GM21367 (cell line): Measurements from ENCODE around the gene BTBD9.
A peak's percentile ranks its signal among the peaks of the same experiment; 100 is the strongest.
"Not testable (repeated sequence)": the region's sequence is repeated elsewhere in the genome, so short reads cannot be mapped to it uniquely, and the experiment has no call there.

Experiments used
- ATAC-seq: cut with Tn5 transposase; IDR thresholded peaks from one replicate; pipeline ENCODE4 v1.9.1; 2021; ENCODE audit not compliant: unreplicated experiment

Gene BTBD9

GRCh38 chr6:38650207-38650752 is 10.6 kb upstream of the BTBD9 start:
- no peak for ATAC-seq

DNA sequence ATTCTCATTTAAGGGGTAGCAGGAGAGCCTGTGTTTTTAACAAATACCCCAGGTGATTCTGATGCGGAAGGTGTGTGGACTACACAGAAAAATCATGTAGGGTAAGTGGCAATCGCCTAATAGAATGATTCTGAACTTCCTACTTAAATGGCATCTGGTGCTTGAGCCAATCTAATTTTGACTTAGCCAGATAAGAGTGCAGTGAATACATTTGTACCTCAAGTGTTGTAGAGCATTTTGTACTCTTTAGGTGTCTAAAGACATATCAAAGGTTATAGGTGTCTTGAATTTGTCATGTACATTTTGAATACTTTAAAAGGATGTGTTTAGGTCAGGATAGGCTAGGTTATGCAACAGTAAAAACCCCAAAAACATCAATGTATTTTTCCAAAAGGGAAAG is 10.0 kb upstream of the BTBD9 start:
- no peak for ATAC-seq

DNA sequence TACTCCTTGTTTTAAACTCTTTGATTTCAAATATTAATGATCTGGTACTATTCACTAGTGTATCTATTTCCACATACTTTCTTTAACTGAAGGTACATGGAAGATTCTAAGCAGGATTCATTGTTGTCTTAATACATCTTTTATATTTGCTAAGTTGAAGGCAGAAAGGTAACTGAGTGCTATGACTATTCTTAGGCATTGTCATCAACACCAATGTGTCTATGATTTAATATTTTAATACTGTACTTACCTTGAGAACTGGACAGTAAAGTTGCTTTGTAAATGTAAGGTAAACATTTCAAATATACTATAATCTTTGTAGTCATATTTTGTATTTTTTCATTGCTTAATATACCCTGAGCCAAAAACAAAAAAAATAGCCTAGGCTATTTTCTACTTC is 8.9 kb upstream of the BTBD9 start:
- no peak for ATAC-seq

GRCh38 chr6:38646166-38646878 is 6.6 kb upstream of the BTBD9 start:
- ATAC-seq: no peak

DNA sequence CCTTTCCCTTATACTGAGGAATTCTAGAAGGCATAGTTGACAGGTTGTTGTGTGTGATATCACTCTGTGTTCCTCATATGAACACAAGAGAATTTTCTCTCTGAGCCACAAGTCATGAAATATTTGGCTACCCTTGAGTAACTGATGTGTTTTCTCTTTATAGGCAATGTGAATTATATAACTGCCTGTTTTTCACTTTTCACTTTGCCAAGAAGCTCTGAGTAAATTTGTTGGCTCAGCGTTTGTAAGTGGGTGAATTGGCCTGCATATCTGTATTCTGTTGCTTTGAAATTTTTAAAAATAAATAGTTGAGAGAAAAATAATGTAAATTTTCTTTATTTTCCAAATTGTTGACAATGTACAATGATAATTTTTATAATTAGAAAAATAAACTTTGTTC is 5.2 kb upstream of the BTBD9 start:
- no peak for ATAC-seq

- ATAC-seq: no peak
Measured at GRCh38 chr6:38640216-38640909, 634 bp upstream of the BTBD9 start.

DNA sequence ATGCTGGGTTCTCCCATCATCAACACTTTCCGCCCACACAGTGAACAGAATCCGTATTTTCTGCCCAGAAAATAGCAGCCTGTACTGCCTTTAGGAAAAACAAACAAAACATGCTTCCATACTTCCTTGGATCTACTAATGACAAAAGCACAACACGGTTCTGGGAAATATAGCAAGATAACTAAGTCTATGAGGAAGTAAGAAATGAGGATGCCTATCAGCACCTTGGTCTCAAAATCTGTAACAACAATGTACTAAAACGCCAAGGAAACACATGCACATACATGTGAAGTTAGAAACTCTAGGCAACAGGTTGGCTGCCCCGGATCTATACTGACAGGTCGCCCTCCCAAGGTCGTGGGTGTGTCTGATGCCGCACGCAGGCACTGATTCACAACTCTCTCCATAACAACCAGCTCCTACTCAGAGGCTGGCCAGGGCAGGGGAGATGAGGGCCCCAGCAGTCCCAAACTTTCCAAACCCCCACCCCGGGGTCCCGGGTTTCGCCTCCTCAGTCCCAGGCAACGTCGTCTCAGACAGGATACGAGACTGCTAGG is 710 bp downstream of the BTBD9 start:
- peak; percentile 33 for ATAC-seq

- ATAC-seq: no peak
Measured at GRCh38 chr6:38637756-38638155, 2.0 kb downstream of the BTBD9 start.

DNA sequence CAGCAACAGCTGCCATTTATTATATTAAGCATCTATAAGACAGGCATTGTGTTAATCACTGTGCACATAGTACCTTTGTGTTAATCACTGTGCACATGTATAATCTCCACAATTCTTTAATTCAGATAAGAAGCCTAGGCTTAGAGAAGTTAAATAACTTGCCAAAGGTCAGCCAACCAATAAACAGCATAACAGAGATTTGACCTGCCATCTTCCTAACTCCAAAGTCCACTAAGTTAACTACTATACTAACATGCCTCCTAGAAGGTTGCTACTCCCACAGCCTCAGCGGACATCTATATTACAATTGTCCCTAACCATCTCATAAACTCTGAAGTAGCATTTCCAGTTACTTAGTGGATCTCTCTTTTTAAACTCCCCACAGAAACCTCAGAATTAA is 3.7 kb downstream of the BTBD9 start:
- no peak for ATAC-seq

- no peak for ATAC-seq
Measured at GRCh38 chr6:38634518-38634917, 5.2 kb downstream of the BTBD9 start.

GRCh38 chr6:38632490-38632889 is 7.2 kb downstream of the BTBD9 start:
- no peak for ATAC-seq

GRCh38 chr6:38631186-38631783 is 8.4 kb downstream of the BTBD9 start:
- no peak for ATAC-seq

DNA sequence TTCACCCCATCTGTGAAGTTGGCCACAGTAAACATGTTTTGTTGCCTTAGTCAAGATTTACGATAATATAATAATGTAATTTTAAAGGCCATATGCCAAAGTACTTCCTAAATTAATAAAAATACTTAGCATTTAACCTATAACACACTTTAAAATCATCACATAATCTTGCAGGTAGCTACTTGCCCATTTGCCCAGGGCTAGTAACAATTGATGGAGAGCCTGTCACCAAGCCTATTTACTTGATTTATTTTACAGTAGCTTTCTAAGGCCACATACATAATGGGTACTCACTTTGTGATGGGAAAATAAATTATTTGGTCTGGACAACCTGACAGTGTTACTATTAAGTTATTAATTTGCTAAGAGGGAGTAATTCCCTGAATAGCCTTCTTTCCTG is 14.5 kb downstream of the BTBD9 start:
- ATAC-seq: no peak

- not testable (repeated sequence) for ATAC-seq
Measured at GRCh38 chr6:38619342-38619741, 20.4 kb downstream of the BTBD9 start.

GRCh38 chr6:38618301-38618700 is 21.4 kb downstream of the BTBD9 start:
- not testable (repeated sequence) for ATAC-seq

GRCh38 chr6:38617856-38618255 is 21.9 kb downstream of the BTBD9 start:
- no peak for ATAC-seq

DNA sequence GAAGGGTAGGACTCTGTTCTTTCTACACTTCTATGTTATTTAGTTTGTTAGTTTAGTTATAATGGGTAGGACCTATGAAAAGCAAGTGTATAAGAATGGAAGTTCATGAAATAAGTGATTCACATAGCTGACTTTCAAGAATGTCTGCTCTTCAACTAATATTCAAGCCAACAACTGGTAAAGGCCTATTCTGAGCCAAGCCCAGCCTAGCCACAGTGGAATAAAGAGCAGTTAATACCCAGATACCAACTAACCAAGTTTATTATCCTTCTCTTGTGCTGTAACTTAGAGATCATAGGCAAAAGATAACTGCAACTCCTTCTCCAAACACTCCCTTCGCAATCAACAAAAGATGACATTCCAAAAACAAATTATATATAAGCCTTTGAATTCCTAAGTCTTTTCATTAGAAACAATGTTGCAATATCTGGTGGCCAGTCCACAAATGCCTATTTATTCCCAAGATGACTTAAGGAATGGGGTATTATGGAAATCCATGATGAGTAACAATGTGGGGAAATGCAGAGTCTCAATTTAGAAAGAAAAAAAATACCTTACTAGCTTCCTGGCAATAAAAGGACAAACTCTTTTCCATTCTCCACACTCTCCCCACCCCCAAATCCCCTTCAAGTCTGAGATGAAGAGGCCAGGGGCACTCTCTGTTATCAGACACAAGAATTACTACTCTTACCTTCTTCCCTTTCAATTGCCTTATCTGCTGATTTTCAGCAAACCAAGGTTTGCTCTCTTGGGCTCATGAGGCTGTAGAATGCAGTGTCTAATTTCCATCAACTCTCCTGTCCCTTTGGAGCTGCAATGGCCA is 27.4 kb downstream of the BTBD9 start:
- no peak for ATAC-seq

DNA sequence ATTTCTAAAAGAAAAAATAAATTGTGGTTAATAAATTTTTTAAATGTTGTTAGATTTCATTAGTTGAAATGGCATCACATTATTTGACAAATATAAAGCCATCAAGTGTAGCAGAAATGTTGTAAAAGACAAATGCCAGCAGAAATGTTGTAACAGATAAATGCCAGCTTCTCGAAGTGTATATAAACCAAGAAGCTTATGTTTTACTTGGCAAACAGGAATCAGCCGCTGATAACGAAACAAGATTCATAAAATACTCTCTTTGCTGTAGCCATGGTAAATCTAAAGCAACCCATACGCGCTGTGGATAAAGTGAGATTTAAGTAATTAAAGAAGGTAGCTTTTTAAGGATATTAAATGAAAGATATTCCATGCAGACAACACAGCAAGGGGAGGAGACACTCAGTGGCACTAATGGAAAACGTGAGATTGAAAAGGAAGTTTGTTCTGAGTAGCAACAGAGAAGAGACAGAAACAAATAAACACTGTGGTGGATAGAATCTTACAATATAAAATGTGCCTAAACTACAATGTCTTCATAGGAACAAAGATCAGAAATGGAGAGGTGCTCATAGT is 29.6 kb downstream of the BTBD9 start:
- no peak for ATAC-seq

DNA sequence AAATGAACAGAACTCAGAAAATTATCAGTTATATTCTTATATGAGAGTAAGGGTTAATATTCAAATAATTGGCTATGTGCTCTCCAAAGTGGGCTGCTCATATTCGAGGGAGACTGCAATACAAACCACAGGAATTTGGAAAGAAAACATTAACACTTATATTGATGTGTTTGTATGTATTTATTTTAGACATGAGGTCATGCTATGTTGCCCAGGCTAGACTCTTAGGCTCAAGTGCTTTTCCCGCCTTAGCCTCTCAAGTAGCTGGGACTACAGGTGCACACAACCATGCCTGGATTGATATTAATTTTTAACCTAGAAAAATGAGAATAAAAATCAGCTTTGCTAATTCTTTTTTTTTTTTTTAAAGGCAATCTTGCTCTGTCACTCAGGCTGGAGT is 35.0 kb downstream of the BTBD9 start:
- no peak for ATAC-seq

DNA sequence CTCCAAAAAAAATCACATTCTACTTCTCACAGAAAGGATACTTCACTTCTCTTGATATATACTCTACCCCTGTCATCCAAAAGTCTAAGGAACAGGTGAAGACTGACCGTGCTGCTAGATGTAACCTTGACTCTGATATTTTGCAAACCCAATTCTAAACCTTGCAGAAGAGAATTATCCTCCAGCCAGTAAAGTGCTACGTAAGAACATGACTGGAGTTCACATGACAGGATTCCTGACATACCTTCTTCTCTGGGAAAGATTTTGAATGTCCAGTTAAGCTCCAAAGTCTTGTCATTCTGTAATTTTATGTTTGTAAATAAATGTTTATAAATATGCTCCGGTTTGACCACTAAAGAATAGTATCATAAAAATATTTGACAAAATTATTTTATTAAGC is 35.8 kb downstream of the BTBD9 start:
- no peak for ATAC-seq

- ATAC-seq: no peak
Measured at GRCh38 chr6:38603496-38603895, 36.2 kb downstream of the BTBD9 start.
